Measurements from ENCODE around the gene C10orf105. TPM values are rescaled to one million over a fixed set of nuclear protein-coding genes. Genes with fewer than 3 reads are reported as not detected.

Gene C10orf105, protein sequence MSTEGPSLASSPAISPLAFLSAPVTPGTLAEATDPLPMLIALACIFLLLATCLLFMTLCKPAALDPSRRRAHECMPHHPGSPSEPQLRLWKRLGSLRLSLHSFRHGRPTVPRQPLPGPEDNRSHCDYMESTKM
- under 0.01 TPM in 1 of 2 replicates, not detected in the other for total RNA-seq

DNA sequence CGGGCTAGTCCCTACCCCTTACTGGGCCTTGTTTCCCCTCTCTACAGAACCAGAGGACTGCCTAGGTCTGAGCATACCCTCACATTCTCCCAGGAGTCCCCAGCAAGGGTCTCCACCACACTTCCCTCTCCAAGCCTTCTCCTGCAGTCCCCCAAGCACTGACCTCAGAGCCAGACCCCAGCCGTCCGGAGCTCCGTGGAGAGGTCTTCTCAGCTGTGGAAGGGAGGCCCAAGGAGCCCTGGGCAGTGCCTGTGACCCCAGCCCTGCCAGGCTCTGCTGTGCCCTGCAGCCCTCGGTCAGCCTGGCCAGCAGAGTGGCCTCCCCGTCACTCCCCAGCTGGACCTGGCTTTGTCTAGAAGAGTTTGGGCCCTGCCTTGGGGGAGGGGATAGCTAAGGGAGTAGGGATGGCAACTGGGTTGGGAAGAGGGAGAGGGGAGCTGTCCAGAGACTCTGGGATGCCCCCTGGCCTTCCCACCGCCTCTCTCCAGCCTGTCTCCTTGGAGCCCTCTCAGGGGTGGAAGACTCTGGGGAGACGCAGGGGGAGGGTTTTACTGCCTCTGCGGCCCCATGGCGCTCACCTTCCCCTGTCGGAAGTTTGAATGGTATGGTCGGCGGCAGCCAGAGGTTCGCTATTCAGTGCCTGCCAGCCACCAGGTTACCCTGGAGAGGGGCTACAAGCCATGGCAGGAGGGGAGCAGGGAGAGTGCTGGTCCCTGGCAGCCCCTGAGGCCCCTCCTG, at the start of gene C10orf105:
C10orf105 (minus strand) TSS at position 315 of the 738 bp plus-strand sequence. CDS start 3,441 bp downstream, outside the sequence.

Other genes starting within 250 kb of the C10orf105 start
- 16.2 and 19.6 TPM in 2 replicates for gene VSIR, start 53.7 kb upstream of the C10orf105 start, total RNA-seq
- 883 and 905 TPM in 2 replicates for gene PSAP, start 131.5 kb upstream of the C10orf105 start, total RNA-seq
- 38.1 and 46.1 TPM in 2 replicates for gene CHST3, start 244.6 kb upstream of the C10orf105 start, total RNA-seq